Neural cell (in vitro differentiated cells): Measurements from ENCODE around the gene IRF2BP2. TPM values are rescaled to one million over a fixed set of nuclear protein-coding genes. Genes with fewer than 3 reads are reported as not detected.

ENCODE experiments used
- H2AFZ ChIP-seq: fragments of 200-600, 300-800 bp; sonication (generic), shearing (Covaris generic); 2 replicates; pipeline ENCODE4 v1.6.0; 2014; ENCODE audit warnings: low read depth, mild to moderate bottlenecking, antibody characterized with exemption, low read length, moderate library complexity
- H3F3A ChIP-seq: fragments of 200-600 bp; shearing (Covaris generic); 2 replicates; pipeline ENCODE4 v1.6.1; 2016; ENCODE audit warnings: mild to moderate bottlenecking, moderate library complexity, mixed read lengths, antibody characterized with exemption, low read length; ENCODE audit not compliant: insufficient read depth, poor library complexity, severe bottlenecking
- H3K27ac ChIP-seq: fragments of 200-600, 300-800 bp; sonication (generic), shearing (Covaris generic); 2 replicates; pipeline ENCODE4 v1.5.1; 2014; ENCODE audit warnings: mild to moderate bottlenecking, low read length, moderate library complexity
- H3K27me3 ChIP-seq: fragments of 300-800, 200-600 bp; sonication (generic), shearing (Covaris generic); 2 replicates; pipeline ENCODE4 v1.6.0; 2014; ENCODE audit warnings: mild to moderate bottlenecking, low read depth, low read length, moderate library complexity; ENCODE audit not compliant: insufficient read depth
- H3K36me3 ChIP-seq: fragments of 300-800, 200-600 bp; sonication (generic), shearing (Covaris generic); 2 replicates; pipeline ENCODE4 v1.5.1; 2014; ENCODE audit warnings: mild to moderate bottlenecking, antibody characterized with exemption, low read length, moderate library complexity; ENCODE audit not compliant: insufficient read depth
- H3K4me2 ChIP-seq: fragments of 300-800, 200-600 bp; sonication (generic), shearing (Covaris generic); 2 replicates; pipeline ENCODE4 v1.6.0; 2014; ENCODE audit warnings: mild to moderate bottlenecking, low read length
- H3K4me3 ChIP-seq: fragments of 300-800, 200-600 bp; sonication (generic), shearing (Covaris generic); 2 replicates; pipeline ENCODE4 v1.5.1; 2014; ENCODE audit warnings: mild to moderate bottlenecking, low read length, moderate library complexity
- H3K79me2 ChIP-seq: fragments of 200-600 bp; shearing (Covaris generic); replicated peaks from 2 replicates; pipeline ENCODE4 v1.6.0; 2014; ENCODE audit warnings: mild to moderate bottlenecking, low read length, moderate library complexity; ENCODE audit not compliant: insufficient read depth
- H3K9ac ChIP-seq: fragments of 300-800, 200-600 bp; sonication (generic), shearing (Covaris generic); 2 replicates; pipeline ENCODE4 v1.6.1; 2016; ENCODE audit warnings: mild to moderate bottlenecking, low read length, mixed read lengths
- H3K9me2 ChIP-seq: fragments of 200-600 bp; shearing (Covaris generic); 2 replicates; pipeline ENCODE4 v1.6.1; 2016; ENCODE audit warnings: mild to moderate bottlenecking, low read length, mixed read lengths; ENCODE audit not compliant: insufficient read depth
- H3K9me3 ChIP-seq: fragments of 200-600, 300-800 bp; sonication (generic), shearing (Covaris generic); 2 replicates; pipeline ENCODE4 v1.6.1; 2016; ENCODE audit warnings: mild to moderate bottlenecking, mixed run types, low read length, moderate library complexity, mixed read lengths
- H4K20me1 ChIP-seq: fragments of 200-600 bp; shearing (Covaris generic); 2 replicates; pipeline ENCODE4 v1.6.1; 2016; ENCODE audit warnings: mild to moderate bottlenecking, mixed run types; ENCODE audit not compliant: insufficient read depth
- CTCF ChIP-seq: fragments of 450-650 bp; IDR thresholded peaks from 2 replicates; pipeline ENCODE4 v1.5.1; 2014; ENCODE audit warnings: antibody characterized with exemption, mild to moderate bottlenecking, moderate library complexity; ENCODE audit not compliant: poor library complexity, severe bottlenecking
- EP300 ChIP-seq: fragments of 450-650 bp; conservative IDR thresholded peaks from 2 replicates; pipeline ENCODE4 v1.6.1; 2014; ENCODE audit warnings: antibody characterized with exemption, mild to moderate bottlenecking, moderate library complexity; ENCODE audit not compliant: poor library complexity, severe bottlenecking
- EZH2 ChIP-seq: fragments of 200-600, 300-800 bp; shearing (Covaris generic), sonication (generic); IDR thresholded peaks from 2 replicates; pipeline ENCODE4 v1.6.1; 2014; ENCODE audit warnings: antibody characterized with exemption, low read length, borderline replicate concordance, mild to moderate bottlenecking; ENCODE audit not compliant: insufficient read depth, poor library complexity, severe bottlenecking
- MXI1 ChIP-seq: fragments of 450-650 bp; conservative IDR thresholded peaks from 2 replicates; pipeline ENCODE4 v1.6.1; 2014; ENCODE audit warnings: antibody characterized with exemption, mild to moderate bottlenecking; ENCODE audit not compliant: poor library complexity, severe bottlenecking
- POLR2AphosphoS5 ChIP-seq: IDR thresholded peaks from 2 replicates; pipeline ENCODE4 v1.6.1; 2012
- RAD21 ChIP-seq: fragments of 450-650 bp; conservative IDR thresholded peaks from 2 replicates; pipeline ENCODE4 v1.6.1; 2014; ENCODE audit warnings: antibody characterized with exemption, mild to moderate bottlenecking, moderate library complexity
- REST ChIP-seq: IDR thresholded peaks from 2 replicates; pipeline ENCODE4 v1.6.1; 2012; ENCODE audit warnings: borderline replicate concordance
- SMC3 ChIP-seq: fragments of 450-650 bp; conservative IDR thresholded peaks from 2 replicates; pipeline ENCODE4 v1.6.1; 2014; ENCODE audit warnings: antibody characterized with exemption, mild to moderate bottlenecking, moderate library complexity; ENCODE audit not compliant: poor library complexity
- TAF1 ChIP-seq: IDR thresholded peaks from 2 replicates; pipeline ENCODE4 v1.6.1; 2012; ENCODE audit warnings: low read depth
- polyA plus RNA-seq: library from polyadenylated mRNA; depleted of rRNA; stranded (reverse); fragments of >200 nt; gene quantifications from 2 replicates; pipeline ENCODE4 v1.2.3, GENCODE V29; 2014

Gene IRF2BP2
- polyA plus RNA-seq, 1 donor from 2014 or later = 56.9 TPM

DNA sequence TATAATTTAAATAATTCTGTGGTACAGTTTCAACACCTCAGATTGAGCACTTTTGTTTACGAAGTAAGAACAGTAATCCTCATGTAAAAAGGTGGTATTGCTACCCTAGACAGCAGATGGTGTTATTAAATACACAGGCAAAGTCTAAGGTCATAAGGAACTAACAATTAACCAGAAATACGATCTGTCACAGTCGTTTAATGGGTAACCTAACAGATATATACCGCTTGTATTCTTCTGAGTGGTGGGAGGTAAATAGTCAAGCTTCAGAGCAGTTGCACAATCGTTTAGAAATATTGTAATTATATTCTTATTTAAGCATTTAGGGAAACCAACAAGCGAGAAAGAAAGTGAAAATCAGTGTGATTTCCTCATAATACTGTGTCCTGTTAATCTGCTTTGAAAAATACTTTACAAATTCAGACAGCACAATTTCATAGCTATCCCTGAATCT is 9.8 kb upstream of the IRF2BP2 start:
- Histone ChIP-seq H3K36me3 (no peaks in the 10 kb centered on the region), H3K9me3 (no peaks in the 10 kb centered on the region), H4K20me1 (no peaks in the 10 kb centered on the region), H3K27me3 (no peaks in the 10 kb centered on the region), H3K79me2 (no peaks in the 10 kb centered on the region), H3K9me2 (no peaks in the 10 kb centered on the region), H3K4me2 (no peak overlapping the region), H3K9ac (no peak overlapping the region), H3K27ac (no peak overlapping the region), H2AFZ (no peak overlapping the region), H3F3A (no peaks in the 10 kb centered on the region), H3K4me3 (no peak overlapping the region)
- no peak for TF ChIP-seq CTCF

DNA sequence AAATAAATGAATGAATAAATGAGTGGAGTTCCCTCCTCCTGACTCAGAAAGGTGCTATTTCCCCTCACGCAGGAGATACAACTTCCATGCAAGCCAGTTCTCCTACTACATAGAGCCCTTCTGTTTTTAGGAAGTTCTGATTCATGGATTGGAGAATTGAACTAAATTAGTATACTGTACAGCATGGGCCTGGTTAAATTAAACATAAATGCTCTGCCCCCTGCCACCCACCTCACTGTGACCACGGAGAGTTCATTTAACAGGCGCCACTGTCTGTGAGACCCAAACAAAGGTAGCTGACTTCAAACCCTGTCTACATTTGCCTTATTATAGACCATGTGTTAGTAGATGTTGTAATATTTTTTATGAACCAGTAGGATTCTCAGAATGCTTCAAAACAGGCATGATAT is 9.1 kb upstream of the IRF2BP2 start:
- Histone ChIP-seq H2AFZ (no peak overlapping the region), H3K36me3 (no peaks in the 10 kb centered on the region), H3K9ac (no peak overlapping the region), H3K27ac (no peak overlapping the region), H3K4me2 (no peak overlapping the region), H3K4me3 (no peak overlapping the region), H3F3A (no peaks in the 10 kb centered on the region), H3K79me2 (no peaks in the 10 kb centered on the region), H4K20me1 (no peaks in the 10 kb centered on the region), H3K9me3 (no peaks in the 10 kb centered on the region), H3K9me2 (no peaks in the 10 kb centered on the region), H3K27me3 (no peaks in the 10 kb centered on the region)
- TF ChIP-seq EZH2 = no peak
- TF ChIP-seq REST = no peak
- no peak for TF ChIP-seq EP300
- no peak for TF ChIP-seq MXI1
- no peak for TF ChIP-seq RAD21
- no peak for TF ChIP-seq TAF1
- TF ChIP-seq POLR2AphosphoS5 = no peak
- TF ChIP-seq CTCF = no peak
- TF ChIP-seq SMC3 = no peak
